ENCODE data around the gene CNGA4.

GRCh38 chr11:6196396-6196795 lies 42.5 kb upstream of the CNGA4 start:
- no peak for TF ChIP-seq ZSCAN20 (CRISPR knock-in tag; IDR thresholded peaks at IDR 0.05; ENCODE audit: borderline replicate concordance)
- TF ChIP-seq, protein P1, sequence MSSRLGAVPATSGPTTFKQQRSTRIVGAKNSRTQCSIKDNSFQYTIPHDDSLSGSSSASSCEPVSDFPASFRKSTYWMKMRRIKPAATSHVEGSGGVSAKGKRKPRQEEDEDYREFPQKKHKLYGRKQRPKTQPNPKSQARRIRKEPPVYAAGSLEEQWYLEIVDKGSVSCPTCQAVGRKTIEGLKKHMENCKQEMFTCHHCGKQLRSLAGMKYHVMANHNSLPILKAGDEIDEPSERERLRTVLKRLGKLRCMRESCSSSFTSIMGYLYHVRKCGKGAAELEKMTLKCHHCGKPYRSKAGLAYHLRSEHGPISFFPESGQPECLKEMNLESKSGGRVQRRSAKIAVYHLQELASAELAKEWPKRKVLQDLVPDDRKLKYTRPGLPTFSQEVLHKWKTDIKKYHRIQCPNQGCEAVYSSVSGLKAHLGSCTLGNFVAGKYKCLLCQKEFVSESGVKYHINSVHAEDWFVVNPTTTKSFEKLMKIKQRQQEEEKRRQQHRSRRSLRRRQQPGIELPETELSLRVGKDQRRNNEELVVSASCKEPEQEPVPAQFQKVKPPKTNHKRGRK (CRISPR knock-in tag; IDR thresholded peaks at IDR 0.05) = no peak
- TF ChIP-seq FOXA1 (IDR thresholded peaks at IDR 0.05) = no peak
- TF ChIP-seq FOXA1 (CRISPR knock-in tag; IDR thresholded peaks at IDR 0.05) = no peak
- no peak for TF ChIP-seq ESRRA (CRISPR knock-in tag; IDR thresholded peaks at IDR 0.05; ENCODE audit: low read depth)
- TF ChIP-seq, protein P2, sequence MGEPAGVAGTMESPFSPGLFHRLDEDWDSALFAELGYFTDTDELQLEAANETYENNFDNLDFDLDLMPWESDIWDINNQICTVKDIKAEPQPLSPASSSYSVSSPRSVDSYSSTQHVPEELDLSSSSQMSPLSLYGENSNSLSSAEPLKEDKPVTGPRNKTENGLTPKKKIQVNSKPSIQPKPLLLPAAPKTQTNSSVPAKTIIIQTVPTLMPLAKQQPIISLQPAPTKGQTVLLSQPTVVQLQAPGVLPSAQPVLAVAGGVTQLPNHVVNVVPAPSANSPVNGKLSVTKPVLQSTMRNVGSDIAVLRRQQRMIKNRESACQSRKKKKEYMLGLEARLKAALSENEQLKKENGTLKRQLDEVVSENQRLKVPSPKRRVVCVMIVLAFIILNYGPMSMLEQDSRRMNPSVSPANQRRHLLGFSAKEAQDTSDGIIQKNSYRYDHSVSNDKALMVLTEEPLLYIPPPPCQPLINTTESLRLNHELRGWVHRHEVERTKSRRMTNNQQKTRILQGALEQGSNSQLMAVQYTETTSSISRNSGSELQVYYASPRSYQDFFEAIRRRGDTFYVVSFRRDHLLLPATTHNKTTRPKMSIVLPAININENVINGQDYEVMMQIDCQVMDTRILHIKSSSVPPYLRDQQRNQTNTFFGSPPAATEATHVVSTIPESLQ (CRISPR knock-in tag; conservative IDR thresholded peaks at IDR 0.05) = no peak
- no peak for TF ChIP-seq EED (CRISPR knock-in tag; IDR thresholded peaks at IDR 0.05)
- TF ChIP-seq RBM39 (IDR thresholded peaks at IDR 0.05; ENCODE audit: low read depth, low read length, poor library complexity, severe bottlenecking) = no peak
- TF ChIP-seq ZNF883 (CRISPR knock-in tag; IDR thresholded peaks at IDR 0.05; ENCODE audit: not compliant biosample characterization) = no peak
- TF ChIP-seq RAD21 (CRISPR knock-in tag; IDR thresholded peaks at IDR 0.05) = no peak
- TF ChIP-seq, protein P3, sequence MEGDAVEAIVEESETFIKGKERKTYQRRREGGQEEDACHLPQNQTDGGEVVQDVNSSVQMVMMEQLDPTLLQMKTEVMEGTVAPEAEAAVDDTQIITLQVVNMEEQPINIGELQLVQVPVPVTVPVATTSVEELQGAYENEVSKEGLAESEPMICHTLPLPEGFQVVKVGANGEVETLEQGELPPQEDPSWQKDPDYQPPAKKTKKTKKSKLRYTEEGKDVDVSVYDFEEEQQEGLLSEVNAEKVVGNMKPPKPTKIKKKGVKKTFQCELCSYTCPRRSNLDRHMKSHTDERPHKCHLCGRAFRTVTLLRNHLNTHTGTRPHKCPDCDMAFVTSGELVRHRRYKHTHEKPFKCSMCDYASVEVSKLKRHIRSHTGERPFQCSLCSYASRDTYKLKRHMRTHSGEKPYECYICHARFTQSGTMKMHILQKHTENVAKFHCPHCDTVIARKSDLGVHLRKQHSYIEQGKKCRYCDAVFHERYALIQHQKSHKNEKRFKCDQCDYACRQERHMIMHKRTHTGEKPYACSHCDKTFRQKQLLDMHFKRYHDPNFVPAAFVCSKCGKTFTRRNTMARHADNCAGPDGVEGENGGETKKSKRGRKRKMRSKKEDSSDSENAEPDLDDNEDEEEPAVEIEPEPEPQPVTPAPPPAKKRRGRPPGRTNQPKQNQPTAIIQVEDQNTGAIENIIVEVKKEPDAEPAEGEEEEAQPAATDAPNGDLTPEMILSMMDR (CRISPR knock-in tag; IDR thresholded peaks at IDR 0.05) = no peak
- TF ChIP-seq AKAP8 (CRISPR knock-in tag; IDR thresholded peaks at IDR 0.05) = no peak
